ENCODE data around the gene CTSW.
"Not testable (repeated sequence)": the region's sequence is repeated elsewhere in the genome, so short reads cannot be mapped to it uniquely, and the experiment has no call there.

The CTSW gene

DNA sequence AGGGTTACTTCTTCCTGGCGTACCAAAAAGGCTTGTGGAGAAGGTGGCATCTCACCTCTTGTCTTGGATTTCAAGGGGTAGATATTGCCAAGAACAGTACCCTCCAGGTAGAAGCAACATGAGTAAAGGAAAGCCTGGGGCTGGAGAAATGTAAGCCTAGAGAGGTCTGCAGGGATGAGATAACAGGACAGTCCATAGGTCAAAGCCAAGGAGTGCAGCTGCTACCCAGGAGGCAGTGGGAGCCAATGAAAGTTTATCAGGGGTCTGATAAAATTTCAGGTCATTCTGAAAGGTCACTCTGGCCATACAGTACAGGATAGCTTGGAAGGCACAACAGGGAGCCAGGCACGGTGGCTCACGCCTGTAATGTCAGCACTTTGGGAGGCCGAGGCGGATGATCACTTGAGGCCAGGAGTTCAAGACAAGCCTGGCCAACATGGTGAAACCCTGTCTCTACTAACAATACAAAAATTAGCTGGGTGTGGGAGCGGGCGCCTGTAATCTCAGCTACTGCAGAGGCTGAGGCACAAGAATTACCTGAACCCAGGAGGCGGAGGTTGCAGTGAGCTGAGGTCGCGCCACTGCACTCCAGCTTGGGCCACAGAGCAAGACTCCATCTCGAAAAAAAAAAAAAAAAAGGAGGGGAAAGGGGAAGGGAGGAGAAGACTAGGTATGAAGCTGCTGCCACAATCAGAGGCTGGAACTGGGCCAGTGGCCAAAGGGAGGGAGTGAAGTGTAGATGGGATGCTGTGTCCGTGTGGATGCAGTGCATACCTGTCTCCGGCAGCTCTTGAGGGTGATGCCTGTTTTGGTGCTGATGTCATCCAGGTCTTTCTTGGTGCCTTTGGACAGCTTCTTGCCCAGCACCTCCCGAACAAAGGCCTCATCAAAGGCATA, 7.4 kb downstream of the CTSW start:
- DNase-seq (ENCODE audit: low read depth) = no peak

DNA sequence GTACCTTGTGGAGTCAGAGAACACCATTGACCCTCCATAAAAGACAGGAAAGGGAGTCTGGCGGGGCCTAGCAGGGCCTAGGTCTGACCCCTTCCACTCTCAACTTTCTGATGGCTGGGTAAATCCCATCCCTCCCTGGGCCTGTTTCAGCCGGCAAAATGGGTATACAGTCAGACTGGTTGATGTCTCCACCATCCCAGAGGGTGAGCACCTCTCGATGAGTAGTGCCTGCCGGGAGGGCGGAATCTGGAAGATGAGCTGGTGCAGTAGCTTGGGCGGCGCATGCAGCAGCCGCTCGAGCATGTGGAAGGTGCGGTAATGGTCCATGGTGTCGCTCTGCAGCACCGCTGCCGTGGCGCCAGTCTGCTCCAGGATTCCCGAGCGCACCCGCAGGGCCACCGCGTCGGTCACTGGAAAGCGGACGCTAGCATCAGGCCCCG, 8.1 kb downstream of the CTSW start:
- DNase-seq (ENCODE audit: low read depth) = no peak

DNA sequence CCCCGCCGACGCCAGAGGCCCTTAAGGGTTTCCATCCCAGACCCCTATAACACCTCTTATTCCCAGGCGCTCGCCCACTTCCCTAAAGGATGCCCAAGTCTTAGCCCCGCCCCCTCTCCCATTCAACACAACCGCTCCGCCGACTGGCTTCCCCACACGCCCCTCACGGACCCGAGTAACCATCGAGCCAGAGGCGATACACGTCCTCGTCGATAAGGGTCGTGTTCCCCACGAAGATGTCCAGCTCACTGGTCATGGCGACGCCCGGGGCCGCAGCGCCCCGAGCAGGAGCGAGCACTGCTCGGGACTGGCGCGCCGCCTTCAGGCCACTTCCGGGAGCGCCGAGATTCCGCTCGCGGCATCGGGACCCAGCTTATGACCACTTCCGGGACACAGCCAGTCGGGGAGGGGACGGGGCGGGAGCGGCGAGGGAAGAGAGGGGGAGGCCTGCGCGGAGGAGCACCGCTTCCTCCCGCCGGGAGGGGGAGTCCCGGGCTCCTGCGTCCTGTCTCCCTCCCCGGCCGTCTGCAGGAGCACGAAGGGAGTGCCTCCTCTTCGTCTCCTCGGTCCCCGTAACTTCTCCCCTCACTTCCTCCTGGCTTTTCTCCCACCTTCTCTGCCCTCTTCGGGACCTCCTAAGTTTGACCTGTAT, 8.7 kb downstream of the CTSW start, which contains the start of gene FIBP:
Gene FIBP, minus strand, starts transcription at position 309 of the 652 bp plus-strand sequence. Its CDS starts 53 bp downstream, at position 256.
- peak; percentile 96 for DNase-seq (ENCODE audit: low read depth)

DNA sequence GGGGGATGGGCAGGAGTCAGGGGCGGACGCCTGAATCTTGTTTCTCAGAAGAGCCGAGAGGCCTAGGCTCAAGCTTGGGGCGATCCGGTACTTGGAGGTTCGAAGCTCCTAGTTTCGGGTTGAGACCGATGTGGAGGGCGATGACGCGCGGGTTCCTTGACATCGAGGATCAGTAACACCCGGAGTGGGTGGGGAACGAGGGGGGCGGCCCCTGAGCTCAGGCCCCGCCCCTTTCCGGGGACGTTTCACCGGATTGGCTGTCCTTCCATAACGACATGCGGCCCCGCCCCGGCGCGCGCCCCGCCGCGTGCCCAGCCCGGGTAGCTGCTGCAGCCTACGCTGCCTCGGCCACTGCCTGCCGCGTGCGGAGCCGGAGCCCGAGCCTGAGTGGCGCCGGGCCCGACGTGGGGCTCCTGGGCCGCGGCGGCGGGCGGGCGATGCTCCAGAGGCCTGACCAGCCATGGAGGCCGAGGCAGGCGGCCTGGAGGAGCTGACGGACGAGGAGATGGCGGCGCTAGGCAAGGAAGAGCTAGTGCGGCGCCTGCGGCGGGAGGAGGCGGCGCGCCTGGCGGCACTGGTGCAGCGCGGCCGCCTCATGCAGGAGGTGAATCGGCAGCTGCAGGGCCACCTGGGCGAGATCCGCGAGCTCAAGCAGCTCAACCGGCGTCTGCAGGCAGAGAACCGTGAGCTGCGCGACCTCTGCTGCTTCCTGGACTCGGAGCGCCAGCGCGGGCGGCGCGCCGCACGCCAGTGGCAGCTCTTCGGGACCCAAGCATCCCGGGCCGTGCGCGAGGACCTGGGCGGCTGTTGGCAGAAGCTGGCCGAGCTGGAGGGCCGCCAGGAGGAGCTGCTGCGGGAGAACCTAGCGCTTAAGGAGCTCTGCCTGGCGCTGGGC, 10.9 kb downstream of the CTSW start, which contains the start of gene CCDC85B:
Gene CCDC85B, plus strand, starts transcription at position 350 of the 895 bp plus-strand sequence. Its CDS starts 111 bp downstream, at position 461.
- peak; percentile 93 for DNase-seq (ENCODE audit: low read depth)

DNA sequence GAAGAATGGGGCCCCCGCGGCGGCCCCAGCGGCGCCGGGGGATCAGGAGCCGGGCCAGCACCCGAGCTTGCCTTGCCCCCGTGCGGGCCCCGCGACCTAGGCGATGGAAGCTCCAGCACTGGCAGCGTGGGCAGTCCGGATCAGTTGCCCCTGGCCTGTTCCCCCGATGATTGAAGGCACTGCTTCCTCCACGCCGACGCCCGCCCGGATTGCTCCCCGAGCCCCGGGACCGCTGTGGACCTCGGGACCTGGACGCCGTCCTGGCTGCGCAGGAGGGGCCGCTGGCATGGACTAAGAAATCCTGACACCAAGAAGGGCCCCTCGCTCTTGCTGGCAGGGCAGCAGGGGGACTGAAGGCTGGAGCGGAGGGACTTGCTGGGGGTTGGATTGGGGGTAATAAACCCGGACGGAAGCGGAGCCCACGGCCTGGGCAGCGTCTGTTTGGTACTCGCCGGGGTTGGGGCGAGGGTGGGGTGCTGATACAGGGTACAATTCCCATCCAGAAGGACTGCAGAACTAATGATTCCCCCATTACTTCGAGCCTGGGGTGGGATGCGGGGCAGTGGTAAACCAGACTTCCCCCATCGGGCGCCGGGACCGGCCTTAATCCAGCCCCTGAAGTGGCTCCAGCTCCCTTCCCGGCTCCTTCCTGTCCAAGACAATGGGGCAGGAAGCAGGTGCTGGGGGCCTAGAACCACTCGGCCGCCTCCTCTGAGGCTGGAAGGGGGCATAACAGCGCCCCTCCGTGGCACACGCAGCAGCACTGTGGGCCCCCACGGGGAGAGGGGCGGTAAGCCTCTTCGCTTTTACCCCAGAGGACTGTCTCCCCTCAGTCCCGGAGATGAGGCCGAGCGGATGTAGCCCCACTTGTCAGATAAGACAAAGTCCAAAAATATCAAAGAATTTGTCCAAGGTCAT, 11.8 kb downstream of the CTSW start:
- no peak for DNase-seq (ENCODE audit: low read depth)

DNA sequence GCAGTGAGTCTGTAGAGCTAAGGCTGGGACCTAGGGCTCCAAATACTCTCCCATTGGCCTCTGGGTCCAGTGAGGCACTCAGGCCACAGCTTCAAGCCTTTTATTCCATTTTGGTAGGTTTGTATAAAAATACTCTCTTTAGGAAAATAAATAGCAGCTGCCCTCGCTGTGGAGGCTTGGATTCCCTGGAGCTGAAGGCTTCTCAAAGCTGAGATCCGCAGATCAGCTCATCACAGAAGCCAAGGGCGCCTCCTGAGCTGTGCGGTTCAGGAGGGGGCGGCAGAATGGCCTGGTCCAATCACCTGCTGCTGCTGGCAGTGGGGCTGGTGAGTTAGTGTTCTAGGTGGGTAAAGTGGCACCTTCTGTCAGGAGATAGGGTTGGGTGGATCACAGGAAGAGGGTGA, 12.5 kb downstream of the CTSW start:
- not testable (repeated sequence) for DNase-seq (ENCODE audit: low read depth)

DNA sequence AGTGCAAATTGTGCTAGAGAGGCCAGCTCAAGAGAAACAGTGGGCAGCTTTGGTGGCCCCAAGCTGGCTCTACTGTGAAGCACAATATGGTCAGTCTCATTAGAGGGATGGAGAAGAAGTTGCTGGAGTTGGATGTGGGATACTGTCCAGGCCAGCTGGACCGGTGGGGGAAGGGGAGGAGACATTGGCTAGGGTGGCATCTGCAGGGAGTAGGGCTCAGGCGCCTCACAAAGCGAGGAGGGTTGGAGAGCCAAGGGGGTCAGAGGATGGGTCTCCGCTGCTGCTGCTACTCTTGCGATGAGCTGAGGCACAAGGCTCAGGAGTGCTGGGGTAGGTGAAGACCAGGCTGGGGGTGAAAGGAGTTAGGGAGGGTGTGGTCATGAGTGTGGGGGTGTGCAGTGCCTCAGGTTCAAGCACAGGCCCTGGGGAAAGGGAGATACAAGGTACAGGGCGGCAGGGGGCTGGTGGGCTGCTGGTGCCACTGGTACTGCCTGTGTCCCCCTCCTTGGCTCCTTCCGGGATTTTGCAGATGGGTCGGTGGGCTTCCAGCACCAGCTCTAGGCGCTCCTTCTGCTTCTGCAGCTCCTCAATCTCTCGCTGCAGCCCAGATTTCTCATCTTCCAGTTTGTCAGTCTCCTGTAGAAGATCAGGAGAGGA, 13.2 kb downstream of the CTSW start:
- DNase-seq (ENCODE audit: low read depth) = no peak

DNA sequence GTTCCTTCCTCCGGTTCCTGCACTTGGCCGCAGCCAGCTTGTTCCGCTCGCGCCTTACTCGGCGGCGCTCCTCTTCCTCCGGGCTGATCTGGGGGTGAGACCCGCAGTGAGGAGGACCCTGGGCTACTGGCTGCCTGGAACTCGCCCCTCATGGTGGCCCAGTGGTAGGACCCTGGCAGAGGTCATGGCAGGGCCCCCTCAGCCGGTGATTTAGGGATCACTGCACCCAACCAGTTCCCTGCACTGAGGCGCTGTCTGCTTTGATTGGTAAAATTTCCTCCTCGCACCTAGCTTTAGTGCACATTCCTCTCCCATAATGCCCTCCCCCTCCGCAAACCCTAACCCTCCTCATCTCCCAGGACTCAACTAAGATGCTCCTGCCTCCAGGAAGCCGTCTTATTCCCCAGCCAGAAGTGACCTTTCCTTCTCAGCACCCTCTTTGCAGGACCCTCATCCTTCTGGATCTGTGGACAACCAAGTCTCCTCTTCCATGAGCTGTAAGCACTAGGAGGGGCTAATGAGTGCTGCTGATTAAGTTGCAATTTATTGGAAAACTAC, 14.5 kb downstream of the CTSW start:
- no peak for DNase-seq (ENCODE audit: low read depth)

DNA sequence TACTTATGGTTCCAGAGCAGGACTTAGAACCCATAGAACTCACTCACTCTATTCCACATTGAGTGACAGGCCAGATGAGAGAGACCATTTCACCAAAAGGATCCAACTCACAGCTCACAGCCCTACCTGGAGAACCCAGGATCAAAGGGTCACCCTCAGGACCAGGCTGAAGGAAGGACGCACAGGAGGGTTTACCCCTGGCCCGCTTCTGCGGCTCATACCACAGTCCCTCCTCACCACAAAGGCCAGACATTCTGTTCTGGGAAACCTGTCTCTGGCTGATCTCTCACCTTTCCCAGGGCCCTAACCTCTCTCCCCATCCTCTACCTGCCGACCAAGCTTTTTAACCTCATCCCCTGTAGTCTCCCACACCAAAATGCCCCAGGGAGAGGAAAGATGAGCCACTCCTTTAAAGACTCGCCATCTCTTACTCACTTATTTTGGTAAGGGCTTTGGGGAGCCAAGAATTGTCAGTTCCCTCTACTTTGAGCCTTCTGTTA, 15.9 kb downstream of the CTSW start:
- no peak for DNase-seq (ENCODE audit: low read depth)

DNA sequence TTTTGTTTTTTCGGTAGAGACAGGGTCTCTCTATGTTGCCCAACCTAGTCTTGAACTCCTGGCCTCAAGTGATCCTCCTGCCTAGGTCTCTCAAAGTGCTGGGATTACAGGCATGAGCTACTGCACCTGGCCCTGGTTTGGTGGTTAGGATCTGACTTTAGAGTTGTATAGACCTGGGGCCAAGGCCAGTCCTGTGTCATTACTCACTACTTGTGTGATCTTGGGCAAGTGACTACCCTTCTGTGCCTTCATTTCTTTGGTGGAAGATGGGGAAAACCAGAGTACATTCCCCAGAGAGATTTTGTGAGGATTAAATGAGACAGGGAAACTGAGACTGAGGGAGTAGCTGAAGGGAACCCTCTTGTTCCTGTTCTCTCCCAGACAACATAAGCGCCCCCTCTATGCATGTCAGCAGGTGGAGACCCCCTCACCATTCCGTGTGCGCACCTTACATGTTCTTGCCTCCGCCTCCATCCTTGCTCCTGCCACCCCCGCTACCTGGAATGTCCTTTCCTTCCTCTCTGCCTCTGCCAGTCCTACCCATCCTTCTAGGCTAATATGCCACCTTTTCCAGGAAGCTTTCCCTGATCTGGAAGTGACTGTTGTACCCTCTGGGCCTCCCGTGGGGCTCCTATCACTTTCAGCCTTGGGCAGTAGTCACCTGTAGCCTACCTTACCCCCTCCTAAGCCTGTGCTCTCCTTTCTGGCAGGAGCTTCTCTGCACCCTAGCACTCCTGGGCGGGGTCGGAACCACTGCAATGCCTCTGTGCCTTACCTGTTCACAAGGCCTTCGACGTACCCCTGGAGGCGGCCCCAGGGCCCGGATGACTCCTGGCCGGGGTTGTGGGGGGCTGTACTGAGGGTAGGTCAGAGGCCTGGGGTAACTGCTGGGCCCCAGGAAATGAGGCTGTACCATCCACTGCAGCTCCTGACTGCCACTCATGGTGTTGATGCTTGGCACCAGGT, 16.7 kb downstream of the CTSW start:
- no peak for DNase-seq (ENCODE audit: low read depth)

DNA sequence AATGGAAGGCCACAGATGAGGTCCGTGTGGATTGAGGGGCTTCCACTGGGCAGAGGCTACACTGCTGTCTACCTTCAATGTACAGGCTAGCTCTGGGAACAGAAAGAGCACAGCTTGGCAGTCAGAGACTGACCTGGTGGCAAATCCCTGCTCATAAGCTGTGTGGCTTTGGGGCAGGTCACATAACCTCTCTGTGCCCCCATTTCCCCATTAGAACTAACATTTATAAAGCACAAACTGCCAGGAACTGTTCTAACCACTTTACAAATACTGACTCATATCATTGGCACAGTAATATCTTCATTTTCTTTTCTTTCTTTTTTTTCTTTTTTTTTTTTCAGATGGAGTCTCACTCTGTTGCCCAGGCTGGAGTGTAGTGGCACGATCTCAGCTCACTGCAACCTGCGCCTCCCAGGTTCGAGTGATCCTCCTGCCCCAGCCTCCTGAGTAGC, 17.4 kb downstream of the CTSW start:
- no peak for DNase-seq (ENCODE audit: low read depth)

DNA sequence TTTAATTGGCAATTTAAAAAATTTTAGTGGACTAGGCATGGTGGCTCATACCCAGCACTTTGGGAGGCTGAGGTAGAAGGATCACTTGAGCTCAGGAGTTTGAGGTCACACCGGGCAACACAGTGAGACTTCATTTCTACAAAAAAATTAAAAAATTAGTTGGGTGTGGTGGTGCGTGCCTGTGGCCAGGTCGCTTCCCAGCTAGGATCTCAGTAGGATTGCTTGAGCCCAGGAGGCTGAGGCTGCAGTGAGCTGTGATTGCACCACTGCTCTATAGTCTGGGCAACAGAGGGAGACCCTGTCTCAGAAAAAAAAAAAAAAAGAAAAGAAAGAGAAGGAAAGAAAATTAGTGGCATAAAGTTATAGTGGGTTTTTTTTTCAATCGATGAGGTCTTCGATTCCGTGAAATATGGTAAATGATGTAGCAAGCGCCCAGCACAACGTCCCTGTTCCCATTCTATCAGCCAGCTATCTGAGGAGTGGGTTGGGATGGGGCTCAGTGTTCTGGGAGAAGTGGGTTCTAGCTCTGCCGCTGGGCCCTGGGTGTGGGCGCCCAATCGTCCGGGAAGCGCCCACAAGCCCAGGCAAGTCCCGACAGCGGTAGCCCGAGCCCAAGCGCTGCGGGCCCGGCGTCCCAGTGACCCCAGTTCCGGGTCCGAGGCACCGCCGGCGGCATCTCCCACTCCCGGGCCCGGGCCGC, 19.2 kb downstream of the CTSW start:
- no peak for DNase-seq (ENCODE audit: low read depth)

DNA sequence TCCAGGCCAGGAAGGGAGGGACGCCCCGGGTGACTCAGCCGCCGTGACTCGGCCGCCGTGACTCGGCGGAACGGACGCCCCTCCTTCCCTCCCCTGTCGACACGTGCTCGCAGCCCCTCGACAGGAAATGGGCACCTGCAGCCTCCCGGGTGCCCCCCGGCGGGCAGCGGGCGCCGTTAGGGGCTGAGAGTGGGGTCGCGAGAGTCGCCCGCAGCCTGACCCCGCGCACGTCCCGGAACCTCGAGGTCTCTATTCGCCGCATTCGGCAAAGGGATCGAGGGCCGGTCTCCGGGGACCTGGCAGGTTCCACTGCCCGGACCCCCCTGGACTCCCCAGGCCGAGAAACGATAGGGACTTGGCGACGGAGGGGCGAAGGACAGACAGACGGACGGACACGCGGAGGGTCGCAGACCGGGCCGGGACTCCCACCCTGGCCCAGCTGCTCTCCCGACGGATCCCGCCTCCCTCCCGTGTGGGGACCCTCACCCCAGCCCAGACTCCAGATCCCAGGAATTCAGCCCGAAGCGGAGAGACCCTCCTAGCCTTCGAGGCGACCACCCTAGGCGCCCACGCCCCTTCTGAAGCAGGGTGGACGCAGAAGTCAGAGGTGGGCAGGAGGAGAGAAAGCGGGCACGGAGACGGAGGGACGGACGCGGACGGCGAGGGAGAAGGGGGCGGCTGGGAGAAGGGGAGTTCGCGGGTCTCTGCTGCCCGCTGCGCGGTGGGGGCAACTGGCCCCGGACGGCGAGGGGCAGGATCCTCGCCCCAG, 19.9 kb downstream of the CTSW start:
- no peak for DNase-seq (ENCODE audit: low read depth)

DNA sequence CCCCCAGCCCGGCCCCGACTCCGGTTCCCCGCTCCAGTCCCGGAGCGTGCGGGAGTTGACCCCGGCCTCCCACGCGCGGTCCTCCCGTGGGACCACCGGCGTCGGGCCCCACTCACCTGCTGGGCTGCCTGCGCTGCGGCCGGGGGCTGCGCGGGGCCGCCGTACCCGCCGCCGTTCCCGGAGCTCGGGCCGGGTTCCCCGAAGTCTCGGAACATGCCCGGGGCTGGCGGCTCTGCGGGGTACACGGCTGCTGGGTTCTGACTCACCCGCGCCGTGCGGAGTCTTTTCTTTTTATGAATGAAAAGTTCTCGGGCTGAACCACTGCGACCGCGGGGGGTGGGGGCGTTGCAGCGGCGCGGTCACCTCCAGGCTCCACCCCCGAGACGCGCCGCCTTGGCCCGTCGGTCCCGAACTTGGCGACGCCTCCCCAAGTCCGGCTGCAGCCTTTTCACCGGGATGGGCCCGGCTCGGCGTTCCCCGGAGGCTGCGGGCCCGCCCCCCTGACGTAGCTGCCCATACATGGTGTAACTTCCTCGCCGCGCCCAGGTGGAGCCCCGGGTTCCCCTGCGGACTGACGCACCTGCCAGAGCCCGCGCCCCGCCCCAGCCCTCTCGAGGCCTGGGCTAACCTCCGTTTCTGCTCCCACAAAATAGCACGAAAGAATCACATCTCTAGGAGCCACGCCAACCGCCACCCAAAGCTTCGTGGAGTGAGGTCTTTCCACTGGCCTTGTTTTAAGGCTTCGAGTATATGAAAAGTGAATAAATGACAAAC, 20.7 kb downstream of the CTSW start, which contains the start of gene FOSL1:
Gene FOSL1, minus strand, starts transcription at position 264 of the 774 bp plus-strand sequence. Its CDS starts 49 bp downstream, at position 215.
- DNase-seq (ENCODE audit: low read depth) = no peak

DNA sequence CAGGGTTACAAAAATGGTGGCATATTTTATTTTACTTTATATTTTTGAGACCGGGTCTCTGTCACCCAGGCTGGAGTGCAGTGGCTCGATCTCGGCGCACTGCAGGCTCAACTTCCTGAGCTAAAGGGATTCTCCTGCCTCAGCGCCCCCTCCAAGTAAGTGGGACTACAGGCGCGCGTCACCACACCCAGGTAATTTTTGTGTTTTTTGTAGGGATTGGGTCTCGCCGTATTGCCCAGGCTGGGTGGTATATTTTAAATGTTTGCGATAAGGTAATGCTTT, 21.2 kb downstream of the CTSW start:
- no peak for DNase-seq (ENCODE audit: low read depth)

DNA sequence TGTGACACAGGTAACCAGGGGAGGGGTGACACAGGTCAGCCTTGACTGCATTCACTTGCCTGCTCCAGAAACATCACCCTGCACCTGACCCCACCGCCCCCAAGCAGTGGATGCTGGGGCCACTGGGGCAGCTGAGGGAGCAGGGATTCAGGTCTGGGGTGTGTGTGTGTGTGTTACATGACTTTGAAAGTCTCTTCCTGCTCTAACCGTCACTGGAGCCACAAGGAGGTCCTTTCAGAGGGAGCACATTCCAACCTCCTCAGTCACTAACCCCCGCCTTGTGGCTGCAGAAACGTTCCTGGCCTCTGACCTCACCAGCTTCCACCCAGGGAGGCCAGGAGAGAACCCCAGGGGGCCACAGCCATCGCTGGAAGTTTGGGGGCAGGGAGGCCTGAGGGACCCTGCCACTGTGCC, 23.4 kb downstream of the CTSW start:
- DNase-seq (ENCODE audit: low read depth) = no peak
